Measurements from ENCODE around the gene SAFB2.

The SAFB2 gene

DNA sequence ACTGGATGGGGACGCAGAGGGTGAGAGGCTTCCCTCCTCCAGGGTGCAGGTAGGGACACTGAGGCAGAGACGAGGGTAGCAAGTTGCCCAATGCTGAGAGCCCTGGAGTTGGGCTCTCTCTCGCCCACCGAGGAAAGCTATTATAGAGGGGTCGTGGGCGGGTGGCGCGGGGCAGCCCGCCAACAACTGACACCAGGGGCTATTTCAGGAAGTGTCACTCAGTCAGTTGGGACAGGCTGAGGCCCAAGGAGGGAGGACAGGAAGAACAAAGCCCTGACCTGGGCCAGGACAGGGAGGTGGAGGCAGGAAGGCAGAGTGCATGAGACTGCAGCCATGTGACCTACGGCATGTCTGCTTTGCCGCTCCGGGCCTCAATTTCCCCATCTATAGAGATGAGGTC is 84.7 kb downstream of the SAFB2 start:
- TF ChIP-seq CTCF (IDR thresholded peaks at IDR 0.05; ENCODE audit: low read depth, low read length), result no peak
- H3K4me3 ChIP-seq (ENCODE audit: low read depth, low read length), result no peak overlapping the region

Data from WI38 (cell line).